ENCODE data around the gene FXYD3.
"Not testable (repeated sequence)": the region's sequence is repeated elsewhere in the genome, so short reads cannot be mapped to it uniquely, and the experiment has no call there.

The FXYD3 gene

GRCh38 chr19:35099897-35100275 lies 15.7 kb upstream of the FXYD3 start:
- no peak for TF ChIP-seq CTCF (conservative IDR thresholded peaks at IDR 0.05; ENCODE audit: low read length)
- no peak for DNase-seq (ENCODE audit: low read depth)
- no peak overlapping the region for H3K4me3 ChIP-seq (ENCODE audit: low read length)

- no peak for DNase-seq (ENCODE audit: low read depth)
- TF ChIP-seq CTCF (conservative IDR thresholded peaks at IDR 0.05; ENCODE audit: low read length), result no peak
- H3K4me3 ChIP-seq (ENCODE audit: low read length), result no peak overlapping the region
Observed at GRCh38 chr19:35100588-35101533, 14.8 kb upstream of the FXYD3 start.

GRCh38 chr19:35101949-35102348 lies 13.7 kb upstream of the FXYD3 start:
- not testable (repeated sequence) for H3K4me3 ChIP-seq (ENCODE audit: low read length); DNase-seq (ENCODE audit: low read depth)

- DNase-seq (ENCODE audit: low read depth); H3K4me3 ChIP-seq (ENCODE audit: low read length): not testable (repeated sequence)
Observed at GRCh38 chr19:35103614-35104013, 12.0 kb upstream of the FXYD3 start.

- no peak for TF ChIP-seq CTCF (conservative IDR thresholded peaks at IDR 0.05; ENCODE audit: low read length)
- DNase-seq (ENCODE audit: low read depth), result no peak
- H3K4me3 ChIP-seq (ENCODE audit: low read length), result no peak overlapping the region
Observed at GRCh38 chr19:35104361-35104760, 11.3 kb upstream of the FXYD3 start.

- no peak for TF ChIP-seq CTCF (conservative IDR thresholded peaks at IDR 0.05; ENCODE audit: low read length)
- no peak overlapping the region for H3K4me3 ChIP-seq (ENCODE audit: low read length)
- no peak for DNase-seq (ENCODE audit: low read depth)
Observed at GRCh38 chr19:35105047-35105410, 10.6 kb upstream of the FXYD3 start.

- no peak overlapping the region for H3K4me3 ChIP-seq (ENCODE audit: low read length)
- no peak for DNase-seq (ENCODE audit: low read depth)
- no peak for TF ChIP-seq CTCF (conservative IDR thresholded peaks at IDR 0.05; ENCODE audit: low read length)
Observed at GRCh38 chr19:35105411-35106290, 10.0 kb upstream of the FXYD3 start.

GRCh38 chr19:35106291-35106583 lies 9.4 kb upstream of the FXYD3 start:
- TF ChIP-seq CTCF (conservative IDR thresholded peaks at IDR 0.05; ENCODE audit: low read length), result no peak
- DNase-seq (ENCODE audit: low read depth), result no peak
- H3K4me3 ChIP-seq (ENCODE audit: low read length), result no peak overlapping the region
